Ovary (tissue), 9 donors: Measurements from ENCODE around the gene MAGOHB. TPM values are rescaled to one million over a fixed set of nuclear protein-coding genes. Genes with fewer than 3 reads are reported as not detected.

Experiments
- DNase-seq, 5 donors: peaks; one replicate each; pipeline ENCODE4 v3.0.0-alpha.2; 2019 to 2020
- H3K27ac ChIP-seq, 2 donors: fragments of 200-600 bp; one replicate each; pipeline versions ENCODE4 v1.5.1 to v1.8.0; 2019 to 2022
- H3K27me3 ChIP-seq: fragments of 200-600 bp; one replicate; pipeline ENCODE4 v1.8.0; 2022
- H3K36me3 ChIP-seq: fragments of 200-600 bp; sonication (generic); one replicate; pipeline ENCODE4 v1.5.1; 2019
- H3K4me1 ChIP-seq: one replicate; pipeline ENCODE4 v1.8.1; 2013; ENCODE audit warnings: mild to moderate bottlenecking, moderate library complexity; ENCODE audit not compliant: insufficient read depth
- H3K4me3 ChIP-seq: fragments of 200-600 bp; sonication (generic); one replicate; pipeline ENCODE4 v1.5.1; 2017
- H3K9me3 ChIP-seq, 2 donors: fragments of 200-600 bp in 1 of 2; sonication (generic) in 1 of 2; one replicate each; pipeline versions ENCODE4 v1.5.1 to v1.8.1; 2013 to 2019; ENCODE audit warnings: mild to moderate bottlenecking in 1 of 2, moderate library complexity in 1 of 2
- EP300 ChIP-seq: sonication (generic); formaldehyde crosslinking; IDR thresholded peaks from one replicate; pipeline ENCODE4 v1.6.1; 2017; ENCODE audit warnings: antibody characterized with exemption
- POLR2A ChIP-seq: fragments of 450-650 bp; IDR thresholded peaks from one replicate; pipeline ENCODE4 v1.6.1; 2017; ENCODE audit warnings: antibody characterized with exemption, mild to moderate bottlenecking, moderate library complexity
- WGBS, 3 donors: extraction: QIAGEN DNeasy Blood & Tissue Kit in 1 of 3; methylation state at CpG; one replicate each; pipeline versions ENCODE4 v1.1.5 to v1.1.7; 2013 to 2017; 5-methylcytosine and 5-hydroxymethylcytosine counted together
- intact Hi-C, 4 donors: fragments of 100-400 bp; cut with DNase I; formaldehyde crosslinking; loops; one replicate each; pipeline versions ENCODE4 v1.11.0 to v1.15.1; 2022 to 2023
- polyA plus RNA-seq, 2 donors: library from polyadenylated mRNA; stranded (reverse); fragments of 200-250 nt in 1 of 2; fragments of 350-450 nt in 1 of 2; fragmentation: Illumina TruSeq in 1 of 2; extraction: RNeasy Lipid Tissue Mini Kit (QIAGEN cat#74804) in 1 of 2; gene quantifications; one replicate each; pipeline ENCODE4 v1.2.3, GENCODE V29; 2013 to 2014
- total RNA-seq, 7 donors: library from RNA; depleted of rRNA in 2 of 7; stranded (reverse); fragments of >200 nt in 2 of 7; fragmentation: NEBNext Ultra II Directional in 3 of 7; extraction: Animal tissue kit (Norgen Biotek cat#: 25700) in 3 of 7; gene quantifications; one replicate each; pipeline versions ENCODE4 v1.1.0 to v1.2.4, GENCODE V29; 2016 to 2023
- TF ChIP-seq, protein P1 (sequence below), 3 donors: fragments of 450-650 bp in 2 of 3; fragments of 200-600 bp in 1 of 3; IDR thresholded peaks; one replicate each; pipeline versions ENCODE4 v1.5.1 to v1.8.0; 2016 to 2022; ENCODE audit warnings: antibody characterized with exemption in 3 of 3, mild to moderate bottlenecking in 1 of 3
- donor health status: DM: no; HTN: no; CAD: no; lungs with moderate emphysema.
- donor health status: DM: no; HTN: no; CAD: no.
- donor health status: Bipolar disorder and iron deficiency.
- donor health status: DM: yes; HTN: yes; CAD: no.
- donor health status: DM: no; HTN: no; CAD: no.
- donor health status: DM: yes; HTN: yes; CAD: no.

The MAGOHB gene
- total and polyA plus RNA-seq, 9 donors: 8.5 to 25.9 (median 19.1) TPM

DNA sequence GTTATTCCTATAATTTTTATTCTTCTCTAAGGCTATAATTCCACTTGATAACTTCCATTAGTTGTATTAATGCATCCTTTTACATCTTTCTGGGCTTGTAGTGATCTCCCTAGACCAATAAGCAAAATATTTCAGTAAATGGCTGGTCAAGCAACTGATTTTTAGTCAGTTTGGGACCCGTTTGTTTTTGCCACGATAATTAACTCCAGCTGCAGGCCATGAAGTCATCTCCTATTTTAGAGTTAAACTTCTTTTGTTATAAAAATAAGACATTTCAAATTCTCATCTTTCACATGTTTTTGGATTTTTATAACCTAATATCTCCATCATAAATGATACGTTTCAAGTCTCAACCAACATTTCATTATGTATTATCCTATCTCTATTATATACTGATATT, 49.4 kb downstream of the MAGOHB start:
- Histone ChIP-seq H3K36me3 (no peaks in the 10 kb centered on the region), H3K4me1 (no peaks in the 10 kb centered on the region), H3K27me3 (no peaks in the 10 kb centered on the region), H3K4me3 (no peak overlapping the region), H3K9me3 (no peaks in the 10 kb centered on the region), H3K27ac (no peak overlapping the region)
- intact Hi-C loops: loop anchor here in 3 of 4 donors (5.0 to 10.0 kb wide), 4 partner anchors 229 to 327 kb away; no protein-coding TSS in a partner anchor
- 36 to 52% (median 44%) methylated on average over 3 of the region's 3 CpGs for WGBS, 3 donors
- DNase-seq: no peak
- TF ChIP-seq POLR2A (no peak), EP300 (no peak)
- TF ChIP-seq, protein P1, sequence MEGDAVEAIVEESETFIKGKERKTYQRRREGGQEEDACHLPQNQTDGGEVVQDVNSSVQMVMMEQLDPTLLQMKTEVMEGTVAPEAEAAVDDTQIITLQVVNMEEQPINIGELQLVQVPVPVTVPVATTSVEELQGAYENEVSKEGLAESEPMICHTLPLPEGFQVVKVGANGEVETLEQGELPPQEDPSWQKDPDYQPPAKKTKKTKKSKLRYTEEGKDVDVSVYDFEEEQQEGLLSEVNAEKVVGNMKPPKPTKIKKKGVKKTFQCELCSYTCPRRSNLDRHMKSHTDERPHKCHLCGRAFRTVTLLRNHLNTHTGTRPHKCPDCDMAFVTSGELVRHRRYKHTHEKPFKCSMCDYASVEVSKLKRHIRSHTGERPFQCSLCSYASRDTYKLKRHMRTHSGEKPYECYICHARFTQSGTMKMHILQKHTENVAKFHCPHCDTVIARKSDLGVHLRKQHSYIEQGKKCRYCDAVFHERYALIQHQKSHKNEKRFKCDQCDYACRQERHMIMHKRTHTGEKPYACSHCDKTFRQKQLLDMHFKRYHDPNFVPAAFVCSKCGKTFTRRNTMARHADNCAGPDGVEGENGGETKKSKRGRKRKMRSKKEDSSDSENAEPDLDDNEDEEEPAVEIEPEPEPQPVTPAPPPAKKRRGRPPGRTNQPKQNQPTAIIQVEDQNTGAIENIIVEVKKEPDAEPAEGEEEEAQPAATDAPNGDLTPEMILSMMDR (IDR thresholded peaks at IDR 0.05): no peak

DNA sequence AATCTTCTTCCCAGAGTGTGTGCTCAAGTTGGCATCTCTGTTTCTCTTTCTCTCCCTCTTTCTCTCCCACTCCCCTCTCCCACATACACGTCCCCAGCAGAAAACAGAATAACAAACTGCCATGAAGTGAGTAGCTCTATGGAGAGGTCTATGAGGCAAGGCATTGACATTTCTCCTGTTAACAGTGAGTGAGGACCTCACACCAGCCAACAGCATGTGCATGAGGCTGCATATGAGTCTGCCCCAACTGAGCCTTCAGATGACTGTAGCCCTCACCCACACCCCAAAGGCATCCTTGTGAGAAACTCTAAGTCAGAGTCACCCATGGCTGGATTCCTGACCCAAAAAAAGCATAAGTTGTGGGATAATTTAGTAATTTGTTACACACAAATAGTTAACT, 50.4 kb downstream of the MAGOHB start:
- Histone ChIP-seq H3K36me3 (no peaks in the 10 kb centered on the region), H3K4me3 (no peak overlapping the region), H3K27me3 (no peaks in the 10 kb centered on the region), H3K27ac (no peak overlapping the region), H3K9me3 (no peaks in the 10 kb centered on the region), H3K4me1 (no peaks in the 10 kb centered on the region)
- intact Hi-C loops: loop anchor here in 3 of 4 donors (5.0 to 10.0 kb wide), 4 partner anchors 228 to 326 kb away; no protein-coding TSS in a partner anchor
- TF ChIP-seq, protein P1 (IDR thresholded peaks at IDR 0.05): no peak
- TF ChIP-seq POLR2A (no peak), EP300 (no peak)
- no peak for DNase-seq
- WGBS, 3 donors: 52 to 85% (median 84%) methylated on average over 1 of the region's 1 CpG

DNA sequence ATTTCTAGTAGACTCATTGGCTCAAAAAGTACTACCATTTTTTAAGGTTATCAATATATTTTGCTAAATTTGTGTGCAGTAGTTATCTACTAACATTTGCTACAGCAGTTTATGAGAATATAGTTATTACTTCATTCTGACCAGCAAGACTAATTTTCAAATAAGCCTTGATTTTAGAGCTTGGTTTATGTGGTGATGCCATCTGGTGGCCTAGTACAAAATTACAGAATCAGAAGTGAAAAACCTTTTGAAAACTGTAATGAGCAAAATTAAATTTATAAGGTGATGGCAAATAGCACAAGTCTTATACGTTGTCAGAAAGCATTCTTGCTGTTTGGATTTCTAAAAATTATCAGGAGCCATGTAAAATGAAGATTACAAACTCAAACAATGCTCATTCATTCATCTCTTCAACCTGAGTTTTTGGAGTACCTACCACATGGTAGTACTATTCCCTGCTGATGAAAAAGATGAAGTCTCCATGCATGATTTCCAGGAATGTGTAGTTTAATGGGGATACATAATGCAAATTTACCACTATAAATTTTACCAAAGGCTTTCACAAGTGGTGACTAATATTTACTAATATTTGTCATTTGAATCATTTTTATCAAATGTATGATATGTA, 51.0 kb downstream of the MAGOHB start:
- intact Hi-C loops: loop anchor here in 3 of 4 donors (5.0 to 10.0 kb wide), 4 partner anchors 228 to 325 kb away; no protein-coding TSS in a partner anchor
- Histone ChIP-seq H3K27ac (no peak overlapping the region), H3K36me3 (no peaks in the 10 kb centered on the region), H3K27me3 (no peaks in the 10 kb centered on the region), H3K4me3 (no peak overlapping the region), H3K9me3 (no peaks in the 10 kb centered on the region), H3K4me1 (no peaks in the 10 kb centered on the region)
- 0% methylated on average over 1 of the region's 1 CpG for WGBS, 3 donors
- no peak for TF ChIP-seq EP300
- no peak for TF ChIP-seq POLR2A
- TF ChIP-seq, protein P1 (IDR thresholded peaks at IDR 0.05): peak; percentile 35 to 75 (median 48)
- DNase-seq: no peak

DNA sequence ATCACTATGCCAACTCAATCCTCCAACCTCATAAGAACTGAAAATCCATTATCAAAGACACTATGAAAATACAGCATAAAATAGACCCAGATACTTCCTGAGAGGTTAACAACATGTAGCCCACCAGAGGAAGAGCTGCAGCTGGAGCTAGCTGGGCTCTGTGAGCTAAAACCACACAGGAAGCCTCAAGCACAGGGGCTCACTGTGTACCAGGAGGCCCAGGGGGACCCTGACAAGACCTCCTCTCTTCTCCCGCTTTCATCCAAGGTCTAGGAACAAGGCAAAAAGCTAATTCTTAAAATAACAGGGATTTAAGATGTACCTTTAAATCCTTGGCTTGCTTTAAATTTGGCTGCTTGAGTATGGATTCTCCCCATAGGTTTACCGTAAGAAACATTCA, 54.2 kb downstream of the MAGOHB start:
- Histone ChIP-seq H3K4me1 (no peaks in the 10 kb centered on the region), H3K27me3 (no peaks in the 10 kb centered on the region), H3K4me3 (no peak overlapping the region), H3K36me3 (no peaks in the 10 kb centered on the region), H3K27ac (no peak overlapping the region), H3K9me3 (no peaks in the 10 kb centered on the region)
- intact Hi-C loops: loop anchor here in 1 of 4 donors (5.0 kb wide), 1 partner anchor 227 kb away; no protein-coding TSS in a partner anchor
- TF ChIP-seq, protein P1 (IDR thresholded peaks at IDR 0.05): no peak
- TF ChIP-seq POLR2A (no peak), EP300 (no peak)
- WGBS, 3 donors: 72 to 83% (median 79%) methylated on average over 2 of the region's 2 CpGs
- DNase-seq: no peak
